Stimulated activated CD8-positive, alpha-beta memory T cell treated with anti-CD3 and anti-CD28 coated beads, Interleukin-15, amount 100 ng/mL, for 48 hours (primary cell): ENCODE data around the gene PDCD5.

Experiments
- DNase-seq, 2 donors: peaks; one replicate each; pipeline ENCODE4 v3.0.0-alpha.2; 2020; ENCODE audit warnings: low read depth in 2 of 2

The PDCD5 gene

GRCh38 chr19:32631381-32631780 lies 50.4 kb downstream of the PDCD5 start:
- no peak for DNase-seq
